Measurements from ENCODE around the gene SLC35G2. TPM values are rescaled to one million over a fixed set of nuclear protein-coding genes. Genes with fewer than 3 reads are reported as not detected.

The SLC35G2 gene
- total RNA-seq, 2 donors from 2014 or later, result 0.77 to 1.4 TPM

- Mint-ChIP-seq H3K27me3 (ENCODE audit: insufficient read depth) (no peaks in the 10 kb centered on the region), H3K4me1 (no peaks in the 10 kb centered on the region), H3K9me3 (peaks cover 11% of the 10 kb centered on the region), H3K4me3 (no peak overlapping the region), H3K36me3 (ENCODE audit: low read depth) (peaks cover 8% of the 10 kb centered on the region), H3K27ac (no peak overlapping the region)
- no peak for DNase-seq
- Histone ChIP-seq H3K9me3 (ENCODE audit: control insufficient read depth, low read length) (peaks cover 19% of the 10 kb centered on the region), H3K4me1 (ENCODE audit: control insufficient read depth, insufficient read depth, low read length) (no peaks in the 10 kb centered on the region), H3K36me3 (ENCODE audit: control insufficient read depth, insufficient read depth, low read length) (no peaks in the 10 kb centered on the region), H3K27ac (ENCODE audit: low read depth, low read length) (no peak overlapping the region), H3K4me3 (ENCODE audit: low read length) (no peak overlapping the region), H3K9ac (ENCODE audit: extremely low read depth, low read length, poor library complexity, severe bottlenecking) (no peak overlapping the region), H3K27me3 (ENCODE audit: control insufficient read depth, insufficient read depth, low read length, poor library complexity, severe bottlenecking) (no peaks in the 10 kb centered on the region)
- TF ChIP-seq CTCF (conservative IDR thresholded peaks at IDR 0.05), result no peak
- WGBS, 2 experiments (ENCODE audit: insufficient coverage in 1 of 2, insufficient read length in 1 of 2), result 93 to 100% methylated on average over 1 of the region's 1 CpG
These were observed 63.6 kb downstream of the SLC35G2 start for GRCh38 chr3:136882571-136882970.

DNA sequence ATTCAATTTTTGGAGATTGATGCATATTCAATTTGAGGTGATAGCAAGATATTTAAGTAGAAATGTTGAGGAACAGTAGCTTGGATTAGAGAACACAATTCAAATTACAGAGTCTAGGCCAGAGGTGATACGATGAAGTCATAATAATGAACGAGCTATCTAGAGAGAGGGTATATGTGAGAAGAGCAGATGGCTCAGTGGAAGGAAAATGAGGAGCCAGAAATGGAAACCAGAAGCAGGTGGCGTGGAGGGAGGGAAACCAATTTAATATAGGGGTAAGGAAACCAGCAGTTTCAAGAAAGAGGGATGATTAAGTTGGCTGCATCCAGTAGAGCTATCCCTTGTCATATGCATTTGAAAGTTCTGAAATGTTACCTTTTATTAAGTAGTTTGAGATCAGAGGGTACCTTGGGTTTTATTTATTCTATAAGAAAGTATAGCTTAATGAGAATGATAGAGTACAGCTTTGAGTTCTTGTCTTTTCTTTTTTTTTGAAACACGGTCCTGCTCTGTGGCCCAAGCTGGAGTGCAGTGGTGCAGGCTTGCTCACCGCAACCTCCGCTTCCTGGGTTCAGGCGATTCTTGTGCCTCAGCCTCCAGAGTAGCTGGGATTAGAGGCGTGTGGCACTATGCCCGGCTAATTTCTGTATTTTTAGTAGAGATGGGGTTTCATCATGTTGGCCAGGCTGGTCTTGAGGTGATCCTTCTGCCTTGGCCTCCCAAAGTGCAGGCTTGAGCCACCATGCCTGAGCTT lies 65.2 kb downstream of the SLC35G2 start:
- peaks cover 14% of the 10 kb centered on the region for H3K9me3 Mint-ChIP-seq
- H3K27me3 ChIP-seq (ENCODE audit: control insufficient read depth, insufficient read depth, low read length, poor library complexity, severe bottlenecking), result no peaks in the 10 kb centered on the region
- H3K9ac ChIP-seq (ENCODE audit: extremely low read depth, low read length, poor library complexity, severe bottlenecking), result no peak overlapping the region
- H3K4me1 Mint-ChIP-seq, result no peaks in the 10 kb centered on the region
- H3K9me3 ChIP-seq (ENCODE audit: control insufficient read depth, low read length), result peaks cover 12% of the 10 kb centered on the region
- H3K4me1 ChIP-seq (ENCODE audit: control insufficient read depth, insufficient read depth, low read length), result no peaks in the 10 kb centered on the region
- WGBS, 2 experiments (ENCODE audit: insufficient coverage in 1 of 2, insufficient read length in 1 of 2), result 95 to 97% methylated on average over 6 to 9 of the region's 9 CpGs
- no peaks in the 10 kb centered on the region for H3K36me3 ChIP-seq (ENCODE audit: control insufficient read depth, insufficient read depth, low read length)
- no peaks in the 10 kb centered on the region for H3K27me3 Mint-ChIP-seq (ENCODE audit: insufficient read depth)
- H3K27ac Mint-ChIP-seq, result no peak overlapping the region
- no peak overlapping the region for H3K4me3 Mint-ChIP-seq
- H3K36me3 Mint-ChIP-seq (ENCODE audit: low read depth), result peaks cover 9% of the 10 kb centered on the region
- TF ChIP-seq CTCF (conservative IDR thresholded peaks at IDR 0.05), result no peak
- no peak overlapping the region for H3K27ac ChIP-seq (ENCODE audit: low read depth, low read length)
- DNase-seq, result no peak
- H3K4me3 ChIP-seq (ENCODE audit: low read length), result no peak overlapping the region

- no peak overlapping the region for H3K4me3 ChIP-seq (ENCODE audit: low read length)
- H3K9ac ChIP-seq (ENCODE audit: extremely low read depth, low read length, poor library complexity, severe bottlenecking), result no peak overlapping the region
- H3K36me3 ChIP-seq (ENCODE audit: control insufficient read depth, insufficient read depth, low read length), result peaks cover 1% of the 10 kb centered on the region
- no peak for DNase-seq
- no peaks in the 10 kb centered on the region for H3K4me1 ChIP-seq (ENCODE audit: control insufficient read depth, insufficient read depth, low read length)
- no peaks in the 10 kb centered on the region for H3K27me3 ChIP-seq (ENCODE audit: control insufficient read depth, insufficient read depth, low read length, poor library complexity, severe bottlenecking)
- no peak for TF ChIP-seq CTCF (conservative IDR thresholded peaks at IDR 0.05)
- Mint-ChIP-seq H3K9me3 (peaks cover 17% of the 10 kb centered on the region), H3K27me3 (ENCODE audit: insufficient read depth) (no peaks in the 10 kb centered on the region), H3K27ac (no peak overlapping the region), H3K4me3 (no peak overlapping the region), H3K4me1 (no peaks in the 10 kb centered on the region), H3K36me3 (ENCODE audit: low read depth) (peaks cover 16% of the 10 kb centered on the region)
- peaks cover 12% of the 10 kb centered on the region for H3K9me3 ChIP-seq (ENCODE audit: control insufficient read depth, low read length)
- WGBS, 2 experiments (ENCODE audit: insufficient coverage in 1 of 2, insufficient read length in 1 of 2), result 94 to 96% methylated on average over 3 to 5 of the region's 5 CpGs
- no peak overlapping the region for H3K27ac ChIP-seq (ENCODE audit: low read depth, low read length)
These were observed 66.7 kb downstream of the SLC35G2 start for GRCh38 chr3:136885357-136886213.
